Measurements from ENCODE around the gene MRPL51. TPM values are rescaled to one million over a fixed set of nuclear protein-coding genes. Genes with fewer than 3 reads are reported as not detected.

Gene MRPL51
- total and polyA plus RNA-seq, 2 donors (not counting 3 experiments of a cell fraction or from before 2014, with no cell fraction given) = 147 to 273 TPM

DNA sequence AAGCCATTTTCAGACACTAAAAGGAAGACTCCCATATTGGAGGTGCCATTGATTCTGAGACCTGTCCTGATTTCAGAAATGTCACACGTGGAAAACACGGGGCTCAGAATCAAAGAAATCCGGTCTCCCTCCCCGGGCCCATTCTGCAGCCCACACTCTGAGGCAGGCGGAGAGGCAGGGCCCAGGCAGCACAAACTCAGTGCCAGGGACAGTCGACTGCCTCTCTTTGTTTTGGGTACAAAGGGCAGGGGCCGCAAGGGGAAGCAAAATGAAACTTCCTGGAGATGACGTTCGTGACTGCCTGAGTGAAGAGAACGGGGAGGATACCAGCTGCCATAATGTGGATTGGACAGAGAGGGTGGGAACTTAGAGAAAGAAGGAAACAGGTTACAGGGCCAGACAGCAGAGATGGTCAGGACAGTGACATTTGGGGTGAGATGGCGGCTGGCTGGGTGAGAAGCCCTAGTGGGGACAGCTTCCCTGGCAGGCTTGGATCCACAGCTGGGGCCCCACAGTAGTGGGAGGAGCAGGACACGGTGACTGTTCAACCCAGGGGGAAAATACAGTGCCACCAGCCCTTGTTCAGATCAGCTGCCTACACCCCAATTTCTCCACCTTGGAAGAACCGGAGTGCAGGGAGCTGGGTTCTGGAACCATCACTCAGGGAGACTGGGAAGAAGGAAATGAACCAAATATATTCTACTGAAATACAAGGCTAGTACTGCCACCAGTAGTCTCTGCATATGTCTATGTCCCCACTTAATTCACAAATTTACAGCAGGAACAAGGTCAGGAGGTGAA lies 49.3 kb upstream of the MRPL51 start:
- Histone ChIP-seq H3K4me2 (ENCODE audit: insufficient read depth, low read length) (no peak overlapping the region), H3K9me3 (replicated peaks; ENCODE audit: control insufficient read depth, insufficient read depth, low read length) (no peaks in the 10 kb centered on the region), H4K20me1 (replicated peaks; ENCODE audit: control insufficient read depth, extremely low read depth, insufficient read depth, low read length) (no peaks in the 10 kb centered on the region), H3K79me2 (ENCODE audit: control insufficient read depth, insufficient read depth, low read length) (peaks cover under 1% of the 10 kb centered on the region), H2AFZ (ENCODE audit: low read depth, low read length) (no peak overlapping the region), H3K4me1 (ENCODE audit: control insufficient read depth, extremely low read depth, insufficient read depth, low read length) (peaks cover 25% of the 10 kb centered on the region), H3K4me3 (replicated peaks in 1 of 3; ENCODE audit: insufficient read depth in 1 of 3, low read depth in 1 of 3, low read length in 3 of 3) (no peak overlapping the region), H3K9ac (replicated peaks; ENCODE audit: extremely low read depth, insufficient read depth, low read length) (no peak overlapping the region), H3K27me3 (ENCODE audit: control insufficient read depth in 2 of 2, insufficient read depth in 2 of 2, low read length in 2 of 2) (no peaks in the 10 kb centered on the region), H3K27ac (ENCODE audit: insufficient read depth, low read depth, low read length) (peak overlapping the region; percentile 19), H3K9me1 (replicated peaks; ENCODE audit: control insufficient read depth, extremely low read depth, insufficient read depth, low read length) (no peaks in the 10 kb centered on the region), H3K36me3 (ENCODE audit: control insufficient read depth in 2 of 2, extremely low read depth in 1 of 2, insufficient read depth in 2 of 2, low read length in 2 of 2) (peaks cover 12 to 24% of the 10 kb centered on the region in 2 experiments)
- BruUV-seq (replicated peaks) = no TSS peak
- dilution Hi-C loops (cut with MboI; ENCODE audit: extremely low pct_ligation_motif_present, low sequenced_read_pairs) = no loop called here
- POLR2A ChIA-PET = no interaction called here
- CTCF ChIA-PET = interaction anchor here (7.0 kb wide), 1 partner anchor 8 kb away, joined by 145 read pairs; the partner anchor contains the start of gene IFFO1
- intact Hi-C loops (cut with micrococcal nuclease) = no loop called here
- DNase-seq (ENCODE audit: low read depth, low spot score) (no peak), FAIRE-seq (no peak)
- TF ChIP-seq, protein P1, sequence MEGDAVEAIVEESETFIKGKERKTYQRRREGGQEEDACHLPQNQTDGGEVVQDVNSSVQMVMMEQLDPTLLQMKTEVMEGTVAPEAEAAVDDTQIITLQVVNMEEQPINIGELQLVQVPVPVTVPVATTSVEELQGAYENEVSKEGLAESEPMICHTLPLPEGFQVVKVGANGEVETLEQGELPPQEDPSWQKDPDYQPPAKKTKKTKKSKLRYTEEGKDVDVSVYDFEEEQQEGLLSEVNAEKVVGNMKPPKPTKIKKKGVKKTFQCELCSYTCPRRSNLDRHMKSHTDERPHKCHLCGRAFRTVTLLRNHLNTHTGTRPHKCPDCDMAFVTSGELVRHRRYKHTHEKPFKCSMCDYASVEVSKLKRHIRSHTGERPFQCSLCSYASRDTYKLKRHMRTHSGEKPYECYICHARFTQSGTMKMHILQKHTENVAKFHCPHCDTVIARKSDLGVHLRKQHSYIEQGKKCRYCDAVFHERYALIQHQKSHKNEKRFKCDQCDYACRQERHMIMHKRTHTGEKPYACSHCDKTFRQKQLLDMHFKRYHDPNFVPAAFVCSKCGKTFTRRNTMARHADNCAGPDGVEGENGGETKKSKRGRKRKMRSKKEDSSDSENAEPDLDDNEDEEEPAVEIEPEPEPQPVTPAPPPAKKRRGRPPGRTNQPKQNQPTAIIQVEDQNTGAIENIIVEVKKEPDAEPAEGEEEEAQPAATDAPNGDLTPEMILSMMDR (IDR thresholded peaks at IDR 0.05; ENCODE audit: extremely low read depth in 1 of 2, insufficient read depth in 1 of 2, low read depth in 1 of 2, low read length in 2 of 2) = no peak
- TF ChIP-seq MYC (IDR thresholded peaks at IDR 0.05; ENCODE audit: low read depth, low read length) = no peak
- TF ChIP-seq POLR2A (IDR thresholded peaks at IDR 0.05; ENCODE audit: low read depth, low read length) = no peak
- TF ChIP-seq, protein P2, sequence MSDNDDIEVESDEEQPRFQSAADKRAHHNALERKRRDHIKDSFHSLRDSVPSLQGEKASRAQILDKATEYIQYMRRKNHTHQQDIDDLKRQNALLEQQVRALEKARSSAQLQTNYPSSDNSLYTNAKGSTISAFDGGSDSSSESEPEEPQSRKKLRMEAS (IDR thresholded peaks at IDR 0.05; ENCODE audit: insufficient read depth, insufficient read length) = no peak
- no peak for TF ChIP-seq GATA2 (IDR thresholded peaks at IDR 0.05; ENCODE audit: insufficient read depth, insufficient read length, low read depth, low read length)
- TF ChIP-seq JUN (IDR thresholded peaks at IDR 0.05; ENCODE audit: borderline replicate concordance, insufficient read depth, insufficient read length, low read depth) = no peak
- no peak for TF ChIP-seq POLR2AphosphoS5 (IDR thresholded peaks at IDR 0.05; ENCODE audit: insufficient read depth, low read depth, low read length)
- no peak for TF ChIP-seq EZH2 (IDR thresholded peaks at IDR 0.05; ENCODE audit: borderline replicate concordance, low read depth, low read length, severe bottlenecking)
- no peak for TF ChIP-seq FOS (IDR thresholded peaks at IDR 0.05; ENCODE audit: borderline replicate concordance, insufficient read depth, low read length)

Measured in endothelial cell of umbilical vein (primary cell).